Gastrocnemius medialis (tissue), 4 donors: Measurements from ENCODE around the gene RANBP2.
"Not testable (repeated sequence)": the region's sequence is repeated elsewhere in the genome, so short reads cannot be mapped to it uniquely, and the experiment has no call there.

Experiments used
- POLR2A ChIP-seq, 2 donors: fragments of 450-650 bp; IDR thresholded peaks; one replicate each; pipeline ENCODE4 v1.6.1; 2017; ENCODE audit warnings: antibody characterized with exemption in 2 of 2, mild to moderate bottlenecking in 2 of 2, moderate library complexity in 2 of 2
- TF ChIP-seq, protein P1 (sequence below), 5 experiments: fragments of 450-650 bp in 3 of 5; fragments of 200-600 bp in 2 of 5; sonication (generic) in 2 of 5; IDR thresholded peaks in 4 of 5; conservative IDR thresholded peaks in 1 of 5; 1 replicate in 4 of 5; 2 replicates in 1 of 5; pipeline ENCODE4 v1.5.1; 2016 to 2019; ENCODE audit warnings: antibody characterized with exemption in 5 of 5, mild to moderate bottlenecking in 3 of 5, moderate library complexity in 3 of 5

DNA sequence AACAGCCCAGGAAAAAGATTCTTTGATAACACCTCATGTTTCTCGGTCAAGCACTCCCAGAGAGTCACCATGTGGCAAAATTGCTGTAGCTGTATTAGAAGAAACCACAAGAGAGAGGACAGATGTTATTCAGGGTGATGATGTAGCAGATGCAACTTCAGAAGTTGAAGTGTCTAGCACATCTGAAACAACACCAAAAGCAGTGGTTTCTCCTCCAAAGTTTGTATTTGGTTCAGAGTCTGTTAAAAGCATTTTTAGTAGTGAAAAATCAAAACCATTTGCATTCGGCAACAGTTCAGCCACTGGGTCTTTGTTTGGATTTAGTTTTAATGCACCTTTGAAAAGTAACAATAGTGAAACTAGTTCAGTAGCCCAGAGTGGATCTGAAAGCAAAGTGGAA lies 48.6 kb downstream of the RANBP2 start:
- TF ChIP-seq, protein P1, sequence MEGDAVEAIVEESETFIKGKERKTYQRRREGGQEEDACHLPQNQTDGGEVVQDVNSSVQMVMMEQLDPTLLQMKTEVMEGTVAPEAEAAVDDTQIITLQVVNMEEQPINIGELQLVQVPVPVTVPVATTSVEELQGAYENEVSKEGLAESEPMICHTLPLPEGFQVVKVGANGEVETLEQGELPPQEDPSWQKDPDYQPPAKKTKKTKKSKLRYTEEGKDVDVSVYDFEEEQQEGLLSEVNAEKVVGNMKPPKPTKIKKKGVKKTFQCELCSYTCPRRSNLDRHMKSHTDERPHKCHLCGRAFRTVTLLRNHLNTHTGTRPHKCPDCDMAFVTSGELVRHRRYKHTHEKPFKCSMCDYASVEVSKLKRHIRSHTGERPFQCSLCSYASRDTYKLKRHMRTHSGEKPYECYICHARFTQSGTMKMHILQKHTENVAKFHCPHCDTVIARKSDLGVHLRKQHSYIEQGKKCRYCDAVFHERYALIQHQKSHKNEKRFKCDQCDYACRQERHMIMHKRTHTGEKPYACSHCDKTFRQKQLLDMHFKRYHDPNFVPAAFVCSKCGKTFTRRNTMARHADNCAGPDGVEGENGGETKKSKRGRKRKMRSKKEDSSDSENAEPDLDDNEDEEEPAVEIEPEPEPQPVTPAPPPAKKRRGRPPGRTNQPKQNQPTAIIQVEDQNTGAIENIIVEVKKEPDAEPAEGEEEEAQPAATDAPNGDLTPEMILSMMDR (IDR thresholded peaks at IDR 0.05 in 4 of 5, conservative IDR thresholded peaks at IDR 0.05 in 1 of 5), result not testable (repeated sequence)
- not testable (repeated sequence) for TF ChIP-seq POLR2A (IDR thresholded peaks at IDR 0.05)
